ENCODE data around the gene PTPN14.

- no peak for TF ChIP-seq RELA (CRISPR knock-in tag; IDR thresholded peaks at IDR 0.05; ENCODE audit: borderline replicate concordance)
- TF ChIP-seq ZNF512 (CRISPR knock-in tag; IDR thresholded peaks at IDR 0.05; ENCODE audit: borderline replicate concordance) = no peak
- TF ChIP-seq CTCF (IDR thresholded peaks at IDR 0.05) = no peak
- no peak for TF ChIP-seq ZNF317 (CRISPR knock-in tag; IDR thresholded peaks at IDR 0.05; ENCODE audit: borderline replicate concordance, low read depth)
- no peak for TF ChIP-seq ZNF138 (CRISPR knock-in tag; conservative IDR thresholded peaks at IDR 0.05)
Measured at GRCh38 chr1:214475746-214476145, 75.7 kb downstream of the PTPN14 start.
